ENCODE measurements around the gene EPB41L4B.
"Not testable (repeated sequence)": the region's sequence is repeated elsewhere in the genome, so short reads cannot be mapped to it uniquely, and the experiment has no call there.

The EPB41L4B gene

GRCh38 chr9:109246533-109246932 lies 74.3 kb downstream of the EPB41L4B start:
- no peak for DNase-seq (ENCODE audit: low read depth in 2 of 2)

DNA sequence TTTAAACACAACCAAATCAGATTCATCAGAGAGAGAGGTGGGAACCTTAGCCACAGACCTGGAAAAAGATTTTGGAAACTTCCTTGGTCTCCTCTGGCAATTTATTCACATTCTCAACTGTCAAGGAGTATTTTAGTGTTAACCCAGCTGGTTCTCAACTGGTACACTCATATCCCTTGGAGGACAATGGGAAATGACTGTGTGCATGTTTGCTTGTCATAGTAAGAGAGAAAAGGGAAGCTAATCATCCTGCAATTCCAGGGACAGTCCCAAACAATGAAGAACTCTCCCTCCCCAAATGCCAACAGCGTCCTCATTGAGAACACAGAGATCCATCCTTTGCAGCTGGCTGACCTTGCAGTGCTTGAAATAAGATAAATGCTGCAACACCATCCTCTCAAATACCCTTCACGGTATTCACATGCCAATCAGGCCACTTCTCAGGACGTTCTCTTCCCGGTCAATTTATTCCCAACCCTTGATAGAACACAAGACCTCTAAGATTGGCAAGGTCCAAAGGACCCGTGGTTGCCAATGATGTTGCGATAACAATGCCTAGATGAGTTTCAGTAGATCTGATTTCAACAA lies 75.5 kb downstream of the EPB41L4B start:
- DNase-seq (ENCODE audit: low read depth in 2 of 2) = no peak

- DNase-seq (ENCODE audit: low read depth in 2 of 2) = peak; percentile 12 to 37
Observed at GRCh38 chr9:109244179-109245132, 76.4 kb downstream of the EPB41L4B start.

DNA sequence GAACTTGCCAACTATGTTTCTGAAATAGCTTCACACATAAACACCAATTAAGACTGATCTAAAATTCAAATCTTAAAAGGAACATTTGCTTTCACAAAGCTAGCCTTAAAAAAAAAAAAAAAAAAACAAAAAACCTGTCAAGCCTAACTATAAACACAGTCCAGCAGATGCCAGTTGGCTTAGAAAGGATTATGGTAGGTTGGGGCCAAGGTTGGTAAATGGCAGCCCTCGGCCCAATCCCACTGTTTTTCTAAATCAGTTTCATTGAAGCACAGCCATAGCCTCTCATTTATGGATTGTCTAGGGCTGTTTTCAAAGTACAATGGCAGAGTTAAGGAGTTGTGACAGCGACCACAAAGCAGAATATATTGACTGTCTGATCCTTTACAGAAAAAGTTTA lies 78.1 kb downstream of the EPB41L4B start:
- no peak for DNase-seq (ENCODE audit: low read depth in 2 of 2)

GRCh38 chr9:109242014-109242413 lies 78.8 kb downstream of the EPB41L4B start:
- no peak for DNase-seq (ENCODE audit: low read depth in 2 of 2)

- no peak for DNase-seq (ENCODE audit: low read depth in 2 of 2)
Observed at GRCh38 chr9:109241207-109241606, 79.7 kb downstream of the EPB41L4B start.

GRCh38 chr9:109239240-109239639 lies 81.6 kb downstream of the EPB41L4B start:
- DNase-seq (ENCODE audit: low read depth in 2 of 2) = no peak

DNA sequence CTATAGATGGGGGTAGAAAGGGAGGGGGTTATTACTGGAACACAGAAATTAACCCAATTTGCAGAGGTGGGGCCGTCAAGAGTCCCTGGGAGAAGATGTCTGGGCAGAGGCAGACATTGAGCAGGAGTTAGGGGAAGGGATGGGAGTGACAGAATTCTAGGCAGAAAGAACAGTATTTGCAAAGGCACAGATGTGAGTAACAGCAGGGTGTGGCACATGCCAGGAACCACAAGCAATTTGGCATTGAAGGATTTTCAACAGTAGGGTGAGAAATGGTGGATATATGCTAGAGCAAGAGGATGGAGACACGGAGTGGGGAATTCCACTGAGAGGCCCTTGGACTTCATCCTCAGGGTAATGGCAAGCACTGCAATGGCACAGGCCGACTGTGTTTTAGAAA lies 82.2 kb downstream of the EPB41L4B start:
- no peak for DNase-seq (ENCODE audit: low read depth in 2 of 2)

DNA sequence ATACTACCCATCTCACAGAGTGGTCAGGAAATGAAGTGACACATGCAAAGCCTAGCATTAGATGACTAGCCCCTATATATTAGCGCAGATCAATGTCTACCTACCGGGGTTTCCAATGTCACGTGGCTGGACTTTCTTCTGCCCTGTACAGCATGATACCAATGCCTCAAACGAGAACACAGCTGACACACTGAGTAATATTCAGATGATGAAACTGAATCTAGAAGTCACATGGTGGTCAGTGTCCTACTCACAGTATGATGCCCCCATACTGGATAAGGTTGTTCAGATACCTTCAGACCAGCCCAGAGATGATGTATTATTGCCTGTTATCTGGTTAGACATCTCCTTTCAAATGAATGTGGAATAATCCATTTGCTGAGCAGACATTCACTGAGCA lies 82.7 kb downstream of the EPB41L4B start:
- DNase-seq (ENCODE audit: low read depth in 2 of 2) = no peak

- no peak for DNase-seq (ENCODE audit: low read depth in 2 of 2)
Observed at GRCh38 chr9:109232449-109233237, 88.2 kb downstream of the EPB41L4B start.

DNA sequence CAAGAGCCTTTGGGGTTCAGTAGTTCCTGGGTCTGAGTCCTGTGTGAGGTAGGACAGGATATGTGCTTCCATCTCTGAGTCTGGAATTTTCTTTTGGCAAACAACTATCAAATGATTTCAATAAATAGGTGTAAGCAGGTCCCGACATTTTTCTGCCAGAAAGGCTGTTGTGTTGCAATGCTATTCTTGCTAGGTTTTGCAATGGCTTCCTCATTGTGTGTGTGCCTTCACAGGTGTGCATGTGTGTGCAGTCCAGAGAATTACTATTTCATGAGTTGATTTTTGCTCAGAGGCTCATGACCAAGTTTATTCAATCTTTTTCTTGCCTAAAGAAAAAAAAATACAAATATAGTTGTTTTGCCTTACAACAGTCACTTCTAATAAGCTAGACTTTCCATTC lies 89.3 kb downstream of the EPB41L4B start:
- no peak for DNase-seq (ENCODE audit: low read depth in 2 of 2)

DNA sequence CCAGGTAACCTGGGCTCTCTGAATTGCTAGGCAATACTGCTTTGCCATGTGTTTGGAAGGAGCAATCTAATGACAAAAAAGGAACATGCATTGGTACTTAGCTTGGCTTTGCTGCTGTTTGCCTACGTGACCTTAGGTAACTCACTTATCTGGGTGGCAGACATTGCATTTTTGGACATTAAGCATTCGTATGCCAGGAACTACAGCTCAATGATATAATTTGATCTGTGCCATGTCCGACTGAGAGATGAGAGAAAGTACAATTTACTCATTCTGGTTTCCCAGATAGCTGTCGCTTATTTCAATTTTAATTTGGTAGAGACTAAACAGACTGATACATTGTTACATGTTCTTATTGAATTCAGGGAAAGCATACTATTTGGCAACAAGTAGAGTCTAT lies 90.6 kb downstream of the EPB41L4B start:
- no peak for DNase-seq (ENCODE audit: low read depth in 2 of 2)

DNA sequence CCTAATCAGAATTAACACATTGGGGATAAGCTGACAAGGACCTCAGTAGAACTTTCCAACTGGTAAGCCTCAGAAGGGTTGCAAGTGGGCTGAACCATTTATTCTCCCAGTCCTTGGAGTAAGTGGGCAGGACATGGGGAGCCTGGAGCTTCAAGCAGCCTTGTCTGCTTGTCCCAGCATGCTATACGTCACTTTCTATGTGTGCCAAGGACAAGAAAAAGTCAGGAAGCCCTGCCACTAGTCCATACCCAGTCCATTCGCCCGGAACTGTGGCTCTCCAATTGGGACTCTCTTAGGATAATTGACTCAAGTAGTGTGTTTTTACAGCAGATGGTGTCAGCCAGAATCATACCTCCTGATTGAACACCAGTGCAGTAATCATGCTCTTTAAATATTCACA lies 91.2 kb downstream of the EPB41L4B start:
- no peak for DNase-seq (ENCODE audit: low read depth in 2 of 2)

DNA sequence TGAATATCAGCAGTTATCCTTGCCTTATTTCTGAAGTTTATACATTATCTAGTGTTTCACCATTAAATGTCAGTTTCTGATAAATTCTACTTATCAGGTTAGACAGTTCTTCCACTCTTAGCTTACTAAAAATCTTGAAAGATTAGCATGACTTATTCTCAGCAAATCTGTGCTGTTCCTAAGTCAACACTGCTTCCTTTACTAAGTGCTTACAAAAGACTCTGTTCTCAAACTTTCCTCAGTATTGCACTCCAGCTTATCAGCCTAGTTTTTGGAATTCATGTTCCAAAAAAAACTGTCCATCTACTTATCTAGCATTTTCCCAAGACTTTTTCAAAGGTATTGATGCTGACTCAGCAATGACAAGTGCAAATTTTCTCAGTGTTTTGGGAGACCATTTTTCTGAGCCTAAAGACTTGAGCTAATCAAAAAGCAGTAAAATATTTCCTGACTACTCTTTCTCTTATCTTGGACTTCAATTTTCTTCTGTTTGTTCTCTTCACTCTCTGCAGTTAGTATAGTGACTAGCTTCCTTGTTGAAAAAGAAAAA lies 92.7 kb downstream of the EPB41L4B start:
- DNase-seq (ENCODE audit: low read depth in 2 of 2) = no peak

GRCh38 chr9:109225629-109226028 lies 95.2 kb downstream of the EPB41L4B start:
- no peak for DNase-seq (ENCODE audit: low read depth in 2 of 2)

DNA sequence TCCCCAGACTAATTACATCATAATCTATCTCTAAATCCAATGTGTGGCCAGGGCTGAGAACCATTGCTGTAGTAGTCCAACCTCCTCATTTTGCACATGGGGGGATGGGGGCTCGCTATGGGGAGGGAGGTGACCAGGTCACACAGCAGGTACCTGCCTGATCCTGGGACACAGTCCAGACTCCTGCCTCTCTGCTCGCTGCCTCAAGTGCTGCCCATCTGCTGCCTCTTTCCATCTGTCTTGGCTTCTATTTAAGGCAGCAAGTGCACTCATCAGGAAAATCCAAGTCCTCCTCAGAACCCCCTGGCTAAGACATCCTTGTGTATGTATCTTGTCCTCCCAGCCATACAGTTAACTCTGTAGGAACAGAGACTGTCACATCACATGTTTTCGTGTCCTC lies 96.1 kb downstream of the EPB41L4B start:
- DNase-seq (ENCODE audit: low read depth in 2 of 2) = no peak

DNA sequence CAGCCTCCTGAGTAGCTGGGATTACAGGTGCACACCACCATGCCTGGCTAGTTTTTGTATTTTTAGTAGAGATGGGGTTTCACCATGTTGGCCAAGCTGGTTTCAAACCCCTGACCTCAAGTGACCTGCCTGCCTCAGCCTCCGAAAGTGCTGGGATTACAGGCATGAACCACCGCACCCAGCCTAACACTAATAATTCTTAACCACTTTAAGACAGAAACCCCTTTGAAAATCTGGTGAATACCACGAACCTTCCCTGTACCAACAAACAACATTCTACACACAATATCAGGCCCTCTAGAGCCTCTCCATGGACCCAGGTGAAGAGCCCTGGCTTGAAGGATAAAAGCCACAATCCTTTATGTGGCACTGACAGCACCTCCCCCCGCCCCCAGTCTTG lies 102.6 kb downstream of the EPB41L4B start:
- not testable (repeated sequence) for DNase-seq (ENCODE audit: low read depth in 2 of 2)

GRCh38 chr9:109214414-109214813 lies 106.4 kb downstream of the EPB41L4B start:
- no peak for DNase-seq (ENCODE audit: low read depth in 2 of 2)

- no peak for DNase-seq (ENCODE audit: low read depth in 2 of 2)
Observed at GRCh38 chr9:109213285-109214121, 107.4 kb downstream of the EPB41L4B start.

DNA sequence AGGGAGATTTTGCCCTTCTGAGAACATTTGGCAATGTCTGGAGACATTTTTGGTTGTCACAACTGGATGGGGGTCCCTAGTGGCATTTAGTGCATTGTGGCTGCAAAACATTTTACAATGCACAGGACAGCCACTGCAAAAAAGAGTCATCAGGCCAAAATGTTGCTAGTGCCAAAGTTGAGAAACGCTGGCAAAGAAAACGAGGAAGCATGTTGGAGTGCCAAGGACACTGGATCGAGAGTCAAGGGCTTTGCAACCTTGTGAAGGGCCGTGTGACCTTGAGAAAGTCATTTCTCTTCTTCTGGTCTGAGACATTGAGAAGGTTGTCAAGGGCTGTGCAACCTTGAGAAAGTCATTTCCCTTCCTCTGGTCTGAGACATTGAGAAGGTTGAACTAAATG lies 108.1 kb downstream of the EPB41L4B start:
- DNase-seq (ENCODE audit: low read depth in 2 of 2) = no peak

- DNase-seq (ENCODE audit: low read depth in 2 of 2) = no peak
Observed at GRCh38 chr9:109206670-109207069, 114.2 kb downstream of the EPB41L4B start.
